ENCODE data around the gene TH.

DNA sequence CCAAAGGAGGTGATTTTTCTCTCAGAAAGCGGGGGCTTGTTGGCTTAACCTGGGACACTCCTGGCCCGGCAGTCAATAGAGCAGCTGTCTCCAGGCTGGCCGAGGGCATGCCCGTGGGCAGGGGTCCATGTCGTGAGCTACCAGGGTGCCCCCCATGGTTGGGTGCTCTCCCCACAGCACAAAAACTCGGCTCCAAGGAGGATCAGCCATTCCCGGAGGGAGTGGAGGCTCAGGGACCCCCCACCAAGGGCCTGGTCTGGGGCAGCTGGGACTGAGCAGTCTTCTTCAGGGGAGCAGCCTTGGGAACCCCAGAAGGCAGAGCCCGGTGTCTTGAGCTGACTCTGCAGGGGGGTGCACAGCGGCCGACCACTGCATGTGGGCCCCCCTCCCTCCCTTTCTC, 20.8 kb upstream of the TH start:
- TF ChIP-seq, protein P1, sequence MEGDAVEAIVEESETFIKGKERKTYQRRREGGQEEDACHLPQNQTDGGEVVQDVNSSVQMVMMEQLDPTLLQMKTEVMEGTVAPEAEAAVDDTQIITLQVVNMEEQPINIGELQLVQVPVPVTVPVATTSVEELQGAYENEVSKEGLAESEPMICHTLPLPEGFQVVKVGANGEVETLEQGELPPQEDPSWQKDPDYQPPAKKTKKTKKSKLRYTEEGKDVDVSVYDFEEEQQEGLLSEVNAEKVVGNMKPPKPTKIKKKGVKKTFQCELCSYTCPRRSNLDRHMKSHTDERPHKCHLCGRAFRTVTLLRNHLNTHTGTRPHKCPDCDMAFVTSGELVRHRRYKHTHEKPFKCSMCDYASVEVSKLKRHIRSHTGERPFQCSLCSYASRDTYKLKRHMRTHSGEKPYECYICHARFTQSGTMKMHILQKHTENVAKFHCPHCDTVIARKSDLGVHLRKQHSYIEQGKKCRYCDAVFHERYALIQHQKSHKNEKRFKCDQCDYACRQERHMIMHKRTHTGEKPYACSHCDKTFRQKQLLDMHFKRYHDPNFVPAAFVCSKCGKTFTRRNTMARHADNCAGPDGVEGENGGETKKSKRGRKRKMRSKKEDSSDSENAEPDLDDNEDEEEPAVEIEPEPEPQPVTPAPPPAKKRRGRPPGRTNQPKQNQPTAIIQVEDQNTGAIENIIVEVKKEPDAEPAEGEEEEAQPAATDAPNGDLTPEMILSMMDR (IDR thresholded peaks at IDR 0.05): no peak
- TF ChIP-seq POLR2A (IDR thresholded peaks at IDR 0.05; ENCODE audit: low read depth) (no peak), EP300 (IDR thresholded peaks at IDR 0.05) (no peak)
